Motor neuron (in vitro differentiated cells): ENCODE measurements around the gene INS. TPM values are rescaled to one million over a fixed set of nuclear protein-coding genes. Genes with fewer than 3 reads are reported as not detected.
A peak's percentile ranks its signal among the peaks of the same experiment; 100 is the strongest.

ENCODE experiments used
- ATAC-seq, 8 experiments: fragments of 200-7000 bp; cut with Tn5 transposase; replicated peaks in 6 of 8; 2 replicates each; pipeline ENCODE4 v1.8.0; 2021; ENCODE audit warnings: mild to moderate bottlenecking in 8 of 8, moderate library complexity in 8 of 8
- H3K27ac ChIP-seq, 2 donors: fragments of 250-450 bp; sonication (Bioruptor Pico); 2 replicates each; pipeline ENCODE4 v1.9.0; 2021; ENCODE audit warnings: antibody characterized with exemption in 2 of 2, mild to moderate bottlenecking in 2 of 2, moderate library complexity in 1 of 2
- H3K4me1 ChIP-seq, 2 donors: fragments of 250-450 bp; sonication (Bioruptor Pico); replicated peaks in 1 of 2; 2 replicates each; pipeline ENCODE4 v1.6.1; 2021; ENCODE audit warnings: antibody characterized with exemption in 2 of 2, mild to moderate bottlenecking in 2 of 2, moderate library complexity in 1 of 2
- H3K4me3 ChIP-seq, 5 donors: fragments of 250-450 bp; sonication (Bioruptor Pico); 2 replicates each; pipeline ENCODE4 v1.9.0; 2021; ENCODE audit warnings: antibody characterized with exemption in 5 of 5, mild to moderate bottlenecking in 5 of 5, moderate library complexity in 4 of 5
- WGBS, 10 experiments: fragments of 450-650 bp; shearing (Covaris generic); methylation state at CpG; one replicate each; pipeline ENCODE4 v1.0.0; 2022; 5-methylcytosine and 5-hydroxymethylcytosine counted together
- in situ Hi-C, 9 experiments: fragments of 400-800 bp; cut with MboI; loops; one replicate each; pipeline ENCODE4 v1.15.0; 2021; ENCODE audit warnings: low sequenced_read_pairs in 9 of 9, low pct_unique_long_range_greater_than_20kb in 2 of 9; ENCODE audit not compliant: unreplicated experiment in 9 of 9
- total RNA-seq, 8 experiments: library from RNA; unstranded; fragments of 300-600 nt; gene quantifications; 2 replicates each; pipeline versions ENCODE4 v1.2.3 to v1.2.4, GENCODE V29; 2022

Gene INS
- total RNA-seq, 8 experiments from 2014 or later, result not detected

GRCh38 chr11:2147391-2147790 lies 13.6 kb downstream of the INS start:
- ATAC-seq, result no peak
- no peak overlapping the region for H3K27ac ChIP-seq
- no peak overlapping the region for H3K4me3 ChIP-seq
- peaks cover 11 to 27% of the 10 kb centered on the region in 2 donors for H3K4me1 ChIP-seq
- in situ Hi-C loops, result no loop called here
- 20 to 50% methylated on average over 2 of the region's 11 CpGs; no CpG with 5 or more reads in 8 of the 10 experiments for WGBS, 10 experiments

GRCh38 chr11:2146051-2146450 lies 15.0 kb downstream of the INS start:
- no peak overlapping the region for H3K27ac ChIP-seq
- H3K4me1 ChIP-seq, result peaks cover 7 to 19% of the 10 kb centered on the region in 2 donors
- in situ Hi-C loops, result no loop called here
- 40 to 46% (median 40%) methylated on average over 1 to 13 of the region's 19 CpGs; no CpG with 5 or more reads in 7 of the 10 experiments for WGBS, 10 experiments
- no peak overlapping the region for H3K4me3 ChIP-seq
- ATAC-seq, result no peak

GRCh38 chr11:2144544-2145248 lies 16.3 kb downstream of the INS start:
- no peak overlapping the region for H3K27ac ChIP-seq
- in situ Hi-C loops, result no loop called here
- H3K4me3 ChIP-seq, result peak overlapping the region in 1 of 5 donors; percentile 17
- ATAC-seq, result no peak
- WGBS, 10 experiments, result 0 to 33% methylated on average over 1 of the region's 18 CpGs; no CpG with 5 or more reads in 8 of the 10 experiments
- H3K4me1 ChIP-seq, result peaks cover 3 to 26% of the 10 kb centered on the region in 2 donors

- WGBS, 10 experiments, result 0 to 5% (median 0%) methylated on average over 3 to 13 of the region's 72 CpGs; no CpG with 5 or more reads in 2 of the 10 experiments
- ATAC-seq, result no peak
- Histone ChIP-seq H3K27ac (no peak overlapping the region), H3K4me1 (peaks cover 3 to 27% of the 10 kb centered on the region in 2 donors), H3K4me3 (peak overlapping the region in 1 of 5 donors; percentile 17)
- in situ Hi-C loops, result no loop called here
Measured at GRCh38 chr11:2143799-2144543, 17.0 kb downstream of the INS start.

- H3K4me1 ChIP-seq, result peaks cover 3 to 27% of the 10 kb centered on the region in 2 donors
- WGBS, 10 experiments, result 0 to 16% (median 5%) methylated on average over 2 to 9 of the region's 12 CpGs; no CpG with 5 or more reads in 4 of the 10 experiments
- in situ Hi-C loops, result no loop called here
Measured at GRCh38 chr11:2143477-2143798, 17.6 kb downstream of the INS start.

GRCh38 chr11:2142762-2143202 lies 18.2 kb downstream of the INS start:
- Histone ChIP-seq H3K27ac (no peak overlapping the region), H3K4me1 (peaks cover 3 to 21% of the 10 kb centered on the region in 2 donors), H3K4me3 (no peak overlapping the region)
- no peak for ATAC-seq
- WGBS, 10 experiments, result 0 to 21% (median 4%) methylated on average over 1 to 5 of the region's 6 CpGs; no CpG with 5 or more reads in 3 of the 10 experiments
- in situ Hi-C loops, result no loop called here

More at GRCh38 chr11:2143477-2143798, 17.6 kb downstream of the INS start:
- Histone ChIP-seq H3K4me3 (no peak overlapping the region), H3K27ac (no peak overlapping the region)
- no peak for ATAC-seq

GRCh38 chr11:2142300-2142759 lies 18.7 kb downstream of the INS start:
- Histone ChIP-seq H3K27ac (no peak overlapping the region), H3K4me1 (peaks cover 7 to 19% of the 10 kb centered on the region in 2 donors), H3K4me3 (no peak overlapping the region)
- 0 to 30% (median 7%) methylated on average over 1 to 5 of the region's 5 CpGs; no CpG with 5 or more reads in 1 of the 10 experiments for WGBS, 10 experiments
- in situ Hi-C loops, result no loop called here
- no peak for ATAC-seq

- in situ Hi-C loops, result no loop called here
- WGBS, 10 experiments, result 0 to 17% (median 1%) methylated on average over 1 to 23 of the region's 102 CpGs; no CpG with 5 or more reads in 2 of the 10 experiments
- Histone ChIP-seq H3K4me3 (peak overlapping the region in 3 of 5 donors; percentile 6 to 37 (median 33)), H3K4me1 (peaks cover 10 to 27% of the 10 kb centered on the region in 2 donors), H3K27ac (no peak overlapping the region)
- ATAC-seq, result no peak
Measured at GRCh38 chr11:2140411-2141400, 20.3 kb downstream of the INS start.

GRCh38 chr11:2139621-2140337 lies 21.2 kb downstream of the INS start:
- H3K4me1 ChIP-seq, result peaks cover 10 to 27% of the 10 kb centered on the region in 2 donors
- peak overlapping the region in 3 of 5 donors; percentile 33 to 43 (median 37) for H3K4me3 ChIP-seq
- peak in 5 of 8 experiments; percentile 2 to 10 (median 3) for ATAC-seq
- 0 to 3% (median 0%) methylated on average over 1 to 6 of the region's 57 CpGs; no CpG with 5 or more reads in 6 of the 10 experiments for WGBS, 10 experiments
- in situ Hi-C loops, result no loop called here
- H3K27ac ChIP-seq, result no peak overlapping the region

- Histone ChIP-seq H3K4me3 (peak within 1 kb of the TSS in 3 of 5 donors; percentile 33 to 43 (median 37)), H3K4me1 (peaks cover 10 to 25% of the 10 kb centered on the region in 2 donors), H3K27ac (peak within 1 kb of the TSS in 1 of 2 donors; percentile 52)
- WGBS, 10 experiments, result no CpG with 5 or more reads among the region's 62 CpGs
- in situ Hi-C loops, result no loop called here
- ATAC-seq, result peak; percentile 7 to 65 (median 38)
Measured at GRCh38 chr11:2139123-2139521, 21.9 kb downstream of the INS start, which contains the start of gene IGF2. Gene IGF2 (minus strand): TSS chr11:2139389. CDS start chr11:2135523, 3,866 bp downstream.

GRCh38 chr11:2138431-2139122 lies 22.4 kb downstream of the INS start:
- Histone ChIP-seq H3K4me3 (peak overlapping the region in 3 of 5 donors; percentile 33 to 43 (median 37)), H3K27ac (peak overlapping the region in 1 of 2 donors; percentile 52), H3K4me1 (peaks cover 10 to 21% of the 10 kb centered on the region in 2 donors)
- ATAC-seq, result peak; percentile 1 to 35 (median 14)
- WGBS, 10 experiments, result no CpG with 5 or more reads among the region's 68 CpGs
- in situ Hi-C loops, result no loop called here
